HG02970 (cell line): ENCODE measurements around the gene WDFY1.

Experiments used
- ATAC-seq: cut with Tn5 transposase; IDR thresholded peaks from one replicate; pipeline ENCODE4 v1.9.1; 2021; ENCODE audit warnings: mild to moderate bottlenecking, moderate library complexity, moderate number of reproducible peaks; ENCODE audit not compliant: unreplicated experiment, low FRiP score

Gene WDFY1

DNA sequence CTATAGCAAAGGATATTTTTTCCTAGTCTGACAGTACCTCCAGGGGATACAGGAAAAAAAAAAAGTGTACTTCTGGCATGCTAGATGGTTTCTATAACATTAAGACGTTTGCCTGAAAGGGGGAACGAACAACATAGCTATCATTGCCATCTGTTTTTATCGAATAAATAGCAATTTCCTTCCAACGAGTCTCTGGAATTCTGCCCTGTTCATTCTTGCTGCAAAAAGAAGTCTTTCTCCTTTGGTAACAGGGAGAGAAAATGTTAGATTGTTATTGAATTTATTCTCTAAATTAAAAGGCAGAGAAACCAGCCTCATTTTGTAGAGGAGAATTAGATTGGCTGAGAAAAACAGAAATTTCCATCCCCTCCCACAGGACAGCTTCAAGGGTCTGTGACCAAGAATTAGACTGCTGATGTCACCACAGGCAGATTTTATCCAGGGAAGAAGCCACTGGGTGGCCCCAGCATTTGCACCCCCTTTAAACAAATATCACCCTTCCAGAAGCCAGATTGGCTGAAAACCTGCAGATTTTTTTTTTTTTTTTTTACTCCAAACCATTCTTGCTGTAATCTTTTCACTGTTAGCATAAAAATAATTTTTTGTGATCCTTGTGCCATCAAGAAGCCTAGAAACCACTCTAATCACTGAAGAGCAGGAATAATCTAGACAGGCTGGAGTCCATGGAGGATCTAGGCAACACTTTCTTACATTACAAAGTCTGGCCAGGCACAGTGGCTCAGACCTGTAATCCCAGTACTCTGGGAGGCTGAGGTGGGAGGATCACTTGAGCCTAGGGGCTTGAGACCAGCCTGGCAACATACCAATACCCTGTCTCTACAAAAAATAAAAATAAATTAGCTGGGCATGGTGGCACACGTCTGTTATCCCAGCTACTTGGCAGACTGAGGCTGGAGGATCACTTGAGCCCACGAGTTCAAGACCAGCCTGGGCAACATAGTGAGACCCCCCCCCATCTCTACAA lies 12.0 kb downstream of the WDFY1 start:
- no peak for ATAC-seq

DNA sequence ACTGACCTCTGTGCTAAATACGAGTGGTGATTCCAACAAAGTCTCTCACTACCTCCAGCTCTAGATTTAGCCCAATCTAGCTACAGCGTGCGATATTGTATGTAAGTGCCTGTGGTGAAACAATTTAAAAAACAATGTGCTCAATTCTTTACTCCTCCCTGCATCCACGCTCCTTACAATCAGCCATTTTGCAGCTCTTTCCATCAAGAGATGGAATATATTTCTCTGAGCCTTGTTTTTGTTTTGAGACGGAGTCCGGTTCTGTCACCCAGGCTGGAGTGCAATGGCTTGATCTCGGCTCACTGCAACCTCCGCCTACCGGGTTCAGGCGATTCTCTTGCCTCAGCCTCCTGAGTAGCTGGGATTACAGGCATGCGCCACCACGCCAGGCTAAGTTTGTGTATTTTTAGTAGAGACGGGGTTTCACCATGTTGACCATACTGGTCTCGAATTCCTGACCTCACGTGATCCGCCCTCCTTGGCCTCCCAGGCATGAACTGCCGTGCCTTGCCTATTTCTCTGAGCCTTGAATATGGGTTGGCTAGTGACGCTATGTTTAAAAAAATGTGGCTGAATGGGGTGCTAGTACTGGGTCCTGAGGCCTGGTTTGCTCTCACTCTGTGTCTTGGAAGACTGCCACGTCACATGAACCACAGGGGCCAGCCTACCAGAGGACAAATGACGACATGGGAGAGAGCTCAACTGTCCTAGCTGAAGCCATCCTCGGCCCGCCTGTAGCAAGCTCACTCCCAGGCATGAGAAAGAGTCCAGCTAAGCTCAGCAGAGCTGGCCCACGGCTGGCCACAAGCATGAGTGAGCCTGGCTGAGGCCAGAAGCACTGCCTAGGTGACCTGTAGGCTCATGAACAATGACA lies 14.8 kb downstream of the WDFY1 start:
- ATAC-seq: no peak

DNA sequence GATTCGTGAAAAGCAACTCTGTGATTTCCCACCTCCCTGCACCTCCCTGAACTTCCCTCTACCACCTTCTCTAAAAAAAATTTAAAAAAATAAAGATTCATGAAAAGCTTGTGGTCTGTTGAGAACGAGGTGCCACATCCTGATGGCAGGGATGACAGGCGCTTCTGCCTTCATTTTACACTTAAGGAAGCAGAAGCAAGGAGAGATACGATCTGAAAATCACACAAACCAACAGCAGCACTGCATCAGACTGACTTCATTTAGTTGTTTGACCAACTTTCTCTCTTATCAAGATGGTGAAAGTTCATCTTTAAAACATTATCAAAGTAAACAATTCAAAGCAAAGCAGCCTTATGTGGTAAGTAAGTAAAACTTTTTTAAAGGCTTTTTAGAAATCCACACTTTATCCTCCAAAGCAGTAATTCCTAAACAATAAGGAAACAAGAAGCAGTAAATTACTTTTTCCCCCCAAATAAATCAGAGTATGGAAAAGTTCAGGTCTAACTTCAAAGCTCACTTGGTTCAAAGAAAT lies 15.5 kb downstream of the WDFY1 start:
- ATAC-seq: no peak

DNA sequence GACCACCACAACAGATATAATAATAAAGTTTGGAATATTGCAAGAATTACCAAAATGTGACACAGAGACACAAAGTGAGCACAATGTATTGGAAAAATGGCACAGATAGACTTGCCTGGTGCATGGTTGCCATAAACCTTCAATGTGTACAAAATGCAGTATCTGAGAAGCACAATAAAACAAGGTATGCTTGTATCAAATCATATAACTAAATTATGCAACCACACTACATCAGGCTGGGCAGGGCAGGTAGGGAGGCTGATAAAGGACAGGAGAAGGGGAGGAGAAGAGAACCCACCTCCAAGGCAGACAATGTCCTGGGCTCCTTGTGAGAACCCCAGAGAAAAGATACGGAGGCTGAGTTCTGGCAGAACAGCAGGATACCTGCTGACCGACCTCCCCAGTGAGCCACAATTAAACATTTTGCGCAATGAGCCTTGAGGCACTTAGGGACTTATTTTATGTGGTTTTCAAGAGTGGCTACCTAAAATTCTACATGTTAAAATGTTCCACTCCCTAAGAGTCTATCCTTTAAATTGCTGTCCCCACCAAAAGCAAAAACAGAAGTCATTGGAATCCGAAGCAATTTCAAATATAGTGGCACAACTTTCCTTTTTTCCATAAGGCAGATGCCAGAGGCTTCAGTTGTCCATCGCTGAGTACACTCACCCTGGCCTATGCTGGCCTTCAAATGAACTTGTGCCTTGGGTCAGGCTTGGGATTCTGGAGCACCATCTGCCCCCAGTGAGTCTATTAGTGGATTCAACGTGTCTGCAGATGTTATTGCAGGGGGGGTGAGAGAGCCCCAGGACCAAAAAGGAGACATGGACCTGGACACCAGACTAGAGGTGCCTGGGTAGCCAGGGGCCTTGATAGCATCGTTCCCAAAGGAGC lies 16.8 kb downstream of the WDFY1 start:
- no peak for ATAC-seq

DNA sequence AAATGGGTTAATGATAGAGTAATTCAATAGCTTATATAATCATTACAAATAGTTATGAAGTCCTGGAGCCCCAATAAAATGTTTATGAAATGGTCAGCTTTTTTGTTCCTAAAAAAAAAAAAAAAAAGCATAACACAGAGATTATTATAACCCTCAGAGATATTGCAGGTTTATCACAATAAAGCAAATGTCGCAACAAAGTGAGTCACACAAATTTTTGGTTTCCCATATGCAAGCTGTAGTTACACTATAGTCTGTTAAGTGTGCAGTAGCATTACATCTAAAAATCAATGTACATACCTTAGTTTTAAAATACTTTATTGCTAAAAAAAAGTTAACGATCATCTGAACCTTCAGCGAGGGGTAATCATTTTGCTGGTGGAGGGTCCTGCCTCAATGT lies 20.0 kb downstream of the WDFY1 start:
- ATAC-seq: no peak

DNA sequence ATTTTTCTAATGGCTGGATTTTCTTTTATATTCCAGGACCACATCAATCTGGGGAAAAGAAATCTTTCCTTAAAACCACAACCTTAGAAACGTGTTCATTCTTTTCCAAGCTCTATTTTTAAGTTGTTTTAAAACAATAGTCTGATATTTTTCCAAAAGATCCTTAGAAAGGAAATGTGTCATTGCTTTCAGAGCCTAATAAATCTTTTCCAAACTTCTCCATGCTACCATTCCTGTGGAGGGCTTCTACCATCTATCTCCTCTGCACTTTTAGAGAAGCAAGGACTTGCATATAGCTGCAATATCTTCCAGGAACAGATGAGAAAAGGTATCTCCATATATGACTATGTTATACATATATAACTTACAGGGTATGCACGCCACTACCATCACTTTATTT lies 21.2 kb downstream of the WDFY1 start:
- no peak for ATAC-seq

DNA sequence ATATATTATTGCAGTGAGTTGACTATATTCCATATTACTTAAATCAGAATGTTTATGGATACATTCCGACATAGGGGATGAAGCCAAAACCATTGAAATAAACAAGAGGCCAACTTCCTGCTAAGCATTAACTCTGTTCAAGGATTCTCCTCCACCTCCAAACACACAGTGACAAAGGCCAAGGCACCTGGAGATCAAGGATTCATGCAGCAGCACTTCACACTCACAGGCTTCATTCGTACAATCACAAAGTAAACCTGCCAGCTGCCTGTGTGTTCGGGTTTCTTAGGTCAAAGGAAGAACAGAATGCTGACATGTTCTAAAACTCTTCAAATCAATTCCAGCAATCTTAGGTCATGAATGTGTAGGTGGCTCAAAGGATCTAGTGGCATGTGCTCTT lies 22.8 kb downstream of the WDFY1 start:
- ATAC-seq: no peak

DNA sequence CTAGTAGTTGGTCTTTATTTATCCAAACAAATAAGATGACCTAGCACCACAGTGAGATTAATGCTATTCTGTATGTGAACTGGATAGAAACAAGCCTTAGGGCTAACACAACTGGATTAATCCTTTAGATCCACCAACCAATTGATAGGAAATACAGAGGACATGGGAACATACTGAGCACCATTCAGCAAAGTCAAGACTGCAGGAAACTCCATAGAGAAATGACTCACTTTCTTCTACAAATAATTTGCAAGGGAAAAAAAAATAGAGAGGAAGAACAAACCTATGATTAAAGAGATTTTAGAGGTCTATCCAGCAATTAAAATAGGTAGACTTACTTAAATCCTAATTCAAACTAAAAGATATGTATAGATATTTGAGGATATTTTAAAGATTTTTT lies 23.9 kb downstream of the WDFY1 start:
- no peak for ATAC-seq

DNA sequence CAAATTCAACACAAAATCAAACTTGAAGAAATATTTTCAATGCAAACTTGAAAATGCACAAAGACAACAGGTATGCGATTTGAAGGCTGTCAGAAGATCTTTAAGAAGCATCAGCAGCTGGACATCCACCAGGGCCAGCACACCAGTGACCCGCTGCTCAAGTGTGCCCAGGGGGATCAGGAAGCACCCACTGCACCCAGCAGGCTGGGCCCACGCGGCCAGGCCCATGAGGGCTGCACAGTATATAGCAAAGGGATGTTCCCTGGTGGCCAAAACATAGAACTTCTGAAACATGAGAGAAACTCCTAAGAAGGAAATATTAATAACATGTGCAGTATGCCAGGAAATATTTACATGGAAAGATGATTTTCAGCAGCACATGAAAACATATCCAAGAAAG lies 25.0 kb downstream of the WDFY1 start:
- no peak for ATAC-seq

DNA sequence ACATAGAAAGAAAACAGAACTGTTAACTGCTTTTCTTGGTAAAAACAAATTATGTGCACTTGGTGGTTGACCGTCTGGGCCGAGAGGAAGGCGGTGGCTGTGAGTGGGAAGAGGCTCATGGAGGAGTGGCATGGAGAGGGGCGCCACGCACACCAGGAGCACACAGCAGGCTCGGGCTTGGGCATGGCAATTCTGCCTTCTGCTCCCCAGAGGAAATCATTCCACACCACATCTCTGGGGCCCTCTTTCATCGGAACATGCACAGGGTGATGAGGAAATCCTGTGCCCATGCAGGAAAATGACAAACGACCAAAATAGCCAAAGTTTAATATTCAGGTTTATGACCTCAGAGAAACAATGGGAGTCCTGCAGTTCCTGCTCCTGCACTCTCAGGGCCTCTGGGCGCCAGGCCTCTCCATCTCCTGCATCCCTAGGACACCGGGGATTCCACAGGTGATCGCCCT lies 26.4 kb downstream of the WDFY1 start:
- ATAC-seq: no peak

DNA sequence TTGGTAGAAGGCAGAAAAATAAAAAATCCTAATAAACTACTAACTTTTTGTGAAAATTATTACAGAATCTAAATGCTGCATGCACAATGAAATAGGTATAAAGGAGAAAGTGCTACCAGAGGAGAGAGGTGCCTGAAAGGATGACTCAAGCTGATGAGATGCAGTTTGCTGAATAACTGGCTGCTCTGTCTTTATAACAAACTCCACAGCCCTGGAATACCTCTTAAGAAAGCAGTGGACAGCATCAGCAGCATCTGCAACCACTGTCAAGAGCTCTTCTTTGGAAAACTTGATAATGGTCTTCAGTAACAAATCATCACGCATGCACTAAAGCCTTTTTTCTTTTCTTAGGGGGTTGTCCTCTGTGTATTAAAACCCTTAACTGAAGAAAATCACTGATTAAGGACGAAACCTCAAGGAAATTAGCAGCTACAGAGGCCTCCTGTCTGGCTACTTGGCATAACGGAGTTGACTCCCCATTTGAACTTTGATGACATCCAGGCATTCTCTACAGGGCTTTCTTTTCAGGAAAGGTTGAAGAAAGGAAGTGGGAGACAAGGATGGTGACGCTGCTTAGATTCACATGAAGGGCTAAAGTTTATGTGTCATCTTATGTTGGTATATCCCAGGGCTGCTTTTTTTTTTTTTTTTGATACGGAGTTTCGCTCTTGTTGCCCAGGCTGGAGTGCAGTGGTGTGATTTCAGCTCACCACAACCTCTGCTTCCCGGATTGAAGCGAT lies 28.8 kb downstream of the WDFY1 start:
- no peak for ATAC-seq

DNA sequence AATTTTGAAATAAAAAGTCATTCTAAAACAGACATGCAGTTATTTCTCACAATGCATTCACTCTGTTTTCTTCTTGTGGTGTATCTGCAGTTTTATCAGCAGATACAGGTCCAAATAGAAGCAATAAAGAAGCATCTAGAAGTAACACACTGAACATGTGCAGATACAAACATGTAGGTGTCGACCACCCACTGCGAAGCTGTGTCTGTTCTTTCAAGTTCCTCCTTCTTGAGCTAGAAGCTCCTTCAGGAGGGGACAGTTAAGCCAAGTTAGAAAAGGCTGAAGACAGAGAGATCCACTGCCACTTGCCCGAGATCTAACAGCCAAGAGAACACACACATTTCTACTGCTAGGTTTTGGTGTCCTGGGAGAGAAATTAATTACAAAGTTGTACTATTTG lies 30.1 kb downstream of the WDFY1 start:
- no peak for ATAC-seq

DNA sequence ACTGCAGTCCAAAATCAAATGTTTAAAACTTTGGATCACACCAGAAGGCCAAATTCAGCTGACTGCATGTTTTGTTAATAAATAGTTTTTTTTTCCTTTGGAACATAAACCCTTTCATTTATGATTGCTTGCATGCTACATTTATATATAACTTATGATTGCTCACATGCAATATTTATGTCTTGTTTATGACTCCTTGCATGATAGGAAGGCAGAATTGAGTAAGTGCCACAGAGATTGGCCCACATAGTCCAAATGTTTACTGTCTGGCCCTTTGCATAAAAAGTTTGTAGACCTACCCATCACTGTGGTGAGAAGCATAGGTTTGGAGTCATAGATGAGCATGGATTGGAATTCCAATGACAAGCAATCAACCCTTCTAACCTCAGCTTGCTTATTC lies 30.8 kb downstream of the WDFY1 start:
- ATAC-seq: no peak

DNA sequence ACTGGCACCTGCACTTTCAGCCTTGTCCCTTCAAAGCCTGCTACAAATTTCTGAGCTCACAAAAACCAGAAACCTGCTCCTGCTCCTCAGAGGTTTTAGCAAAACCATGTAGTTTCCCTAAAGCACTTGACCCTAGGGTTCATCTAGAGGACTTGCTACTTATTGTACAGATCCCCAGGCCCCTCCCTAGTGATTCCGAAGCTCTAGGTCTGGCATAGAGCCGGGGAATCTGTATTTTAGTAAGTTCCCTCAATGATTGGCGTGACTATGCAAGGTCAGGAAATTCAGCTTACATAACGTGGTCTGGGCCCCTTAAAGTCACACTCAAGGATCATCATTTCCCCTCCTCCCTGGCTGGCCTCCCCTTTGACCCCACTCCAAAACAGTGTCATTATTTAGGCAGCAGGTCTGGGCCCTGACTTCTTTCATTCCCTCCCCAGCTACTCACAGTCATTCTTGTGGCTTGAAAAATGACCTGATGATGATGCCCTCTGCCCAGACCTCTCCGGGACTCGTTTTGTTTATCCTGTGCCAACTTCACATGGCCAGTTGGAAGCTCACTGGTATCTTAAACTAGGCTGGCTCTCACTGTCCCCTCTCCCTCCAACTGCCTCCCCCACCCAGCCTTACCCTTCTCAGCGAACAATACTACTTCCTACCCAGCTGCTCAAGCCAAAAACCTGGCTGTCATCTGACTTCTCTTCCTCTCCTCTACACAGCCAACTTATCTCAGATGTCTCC lies 36.0 kb downstream of the WDFY1 start:
- no peak for ATAC-seq

DNA sequence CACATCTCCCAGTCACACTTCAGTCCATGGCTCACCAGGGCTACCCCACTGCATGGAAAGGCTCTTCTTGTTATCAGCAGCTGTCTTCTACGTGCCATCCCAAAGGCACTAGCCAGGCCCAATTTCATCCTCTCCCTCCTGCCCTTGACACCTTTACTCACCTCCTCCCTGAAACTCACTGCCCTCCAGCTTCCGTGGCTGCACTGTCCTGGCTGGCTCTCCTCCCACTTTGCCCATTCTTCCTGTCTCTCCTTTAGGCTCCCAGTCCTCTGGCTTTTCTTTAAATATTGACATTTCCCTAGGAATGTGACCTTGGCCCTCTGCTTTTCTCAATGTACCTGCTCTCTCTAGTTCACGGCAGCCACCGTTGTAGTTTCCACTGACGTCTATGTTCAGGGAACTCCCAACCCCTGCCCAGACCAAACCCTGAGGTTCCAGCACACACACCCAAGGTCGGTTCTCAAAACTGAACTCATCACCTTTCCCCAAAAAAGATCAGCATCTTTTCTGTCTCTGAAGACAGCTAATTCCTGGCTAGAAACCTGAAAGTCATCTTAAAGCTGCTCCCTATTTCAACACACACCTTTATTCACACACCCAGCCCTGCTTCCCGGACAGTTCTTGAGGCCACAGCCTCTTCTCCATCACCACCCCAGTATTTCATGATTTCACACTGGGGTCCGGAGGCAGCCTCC lies 36.7 kb downstream of the WDFY1 start:
- ATAC-seq: no peak

DNA sequence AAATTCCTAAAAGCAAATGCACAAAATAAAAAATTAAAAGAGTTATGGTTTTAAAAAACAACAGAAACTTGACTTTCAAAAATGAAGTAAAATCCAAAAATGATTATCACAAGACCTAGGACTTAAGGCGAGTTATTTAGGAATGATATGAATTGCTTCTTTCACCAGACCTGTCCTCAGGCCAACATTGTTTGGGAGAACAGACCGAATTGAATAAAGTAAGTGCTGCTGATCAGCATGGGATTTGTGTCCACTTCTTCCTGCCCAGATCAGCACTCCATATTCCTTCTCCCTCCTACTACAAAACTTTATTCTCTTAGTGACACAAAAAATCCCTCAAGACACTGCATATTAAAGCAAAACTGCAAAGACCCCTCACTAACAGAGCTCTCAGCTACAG lies 39.1 kb downstream of the WDFY1 start:
- no peak for ATAC-seq

DNA sequence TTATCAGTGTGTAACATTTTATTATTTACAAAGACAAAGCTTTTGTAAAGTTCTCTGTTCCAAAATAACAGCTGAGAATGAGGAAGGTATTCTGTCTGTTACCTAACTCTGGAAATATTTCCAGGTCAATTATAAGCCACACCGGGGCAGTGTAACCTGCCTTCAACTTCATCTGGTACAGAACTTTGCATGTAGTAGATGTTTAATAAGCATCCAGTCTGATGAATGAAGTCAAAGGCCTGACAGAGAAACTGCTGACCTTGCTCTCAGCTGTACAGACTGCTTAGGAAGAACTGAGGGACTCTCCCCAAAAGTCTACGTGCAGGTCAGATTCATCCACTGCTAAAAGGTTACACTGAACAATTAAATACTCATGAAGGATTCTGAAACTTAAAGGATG lies 43.3 kb downstream of the WDFY1 start:
- ATAC-seq: no peak

DNA sequence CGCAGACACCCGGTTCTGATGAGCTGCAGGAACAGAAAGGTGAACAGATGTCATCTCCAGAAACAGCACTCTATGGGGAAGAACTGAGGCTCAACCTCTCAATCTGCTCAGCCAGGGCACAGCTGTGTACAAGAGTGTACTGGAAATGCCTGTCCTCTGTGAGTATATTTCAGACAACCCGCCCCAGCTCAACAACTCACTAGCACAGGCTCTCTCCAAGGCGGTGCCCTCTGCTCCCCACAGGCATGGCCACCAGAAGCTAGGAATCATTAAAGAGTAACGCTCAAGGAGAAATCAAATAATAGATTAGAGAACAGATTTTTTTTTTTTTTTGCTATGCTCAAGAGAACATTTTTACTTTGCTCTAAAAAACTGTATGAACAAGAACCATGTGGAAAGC lies 43.8 kb downstream of the WDFY1 start:
- ATAC-seq: no peak
